GM21737 (cell line): ENCODE measurements around the gene LMNB1.
"Not testable (repeated sequence)": the region's sequence is repeated elsewhere in the genome, so short reads cannot be mapped to it uniquely, and the experiment has no call there.

Experiments
- ATAC-seq: cut with Tn5 transposase; IDR thresholded peaks from one replicate; pipeline ENCODE4 v1.9.1; 2021; ENCODE audit warnings: mild to moderate bottlenecking, moderate library complexity; ENCODE audit not compliant: unreplicated experiment

Gene LMNB1

DNA sequence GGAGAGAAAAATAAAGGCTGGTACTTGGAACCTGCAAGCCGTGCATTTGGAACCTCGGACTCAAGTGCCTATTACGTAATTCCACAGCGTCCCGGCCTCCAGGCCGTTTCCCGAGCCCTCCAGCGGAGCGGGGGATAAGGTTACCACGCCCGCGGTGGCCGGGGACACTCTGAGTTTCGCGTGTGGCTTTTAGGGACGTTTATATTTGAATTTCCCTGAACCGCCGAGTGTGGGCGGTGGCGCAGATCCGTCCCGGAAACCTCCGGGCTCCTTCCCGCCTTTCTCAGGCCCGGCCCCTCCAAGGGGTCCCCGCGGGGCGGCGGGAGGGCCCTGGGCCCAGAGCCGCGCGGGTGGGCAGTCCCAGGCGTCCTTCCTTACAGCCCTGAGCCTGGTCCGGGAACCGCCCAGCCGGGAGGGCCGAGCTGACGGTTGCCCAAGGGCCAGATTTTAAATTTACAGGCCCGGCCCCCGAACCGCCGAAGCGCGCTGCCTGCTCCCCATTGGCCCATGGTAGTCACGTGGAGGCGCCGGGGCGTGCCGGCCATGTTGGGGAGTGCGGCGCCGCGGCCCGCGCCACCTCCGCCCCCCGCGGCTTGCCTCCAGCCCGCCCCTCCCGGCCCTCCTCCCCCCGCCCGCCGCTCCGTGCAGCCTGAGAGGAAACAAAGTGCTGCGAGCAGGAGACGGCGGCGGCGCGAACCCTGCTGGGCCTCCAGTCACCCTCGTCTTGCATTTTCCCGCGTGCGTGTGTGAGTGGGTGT, at the start of gene LMNB1:
Gene LMNB1, plus strand, starts transcription at position 638 of the 758 bp plus-strand sequence. CDS start 373 bp downstream, outside the sequence.
- ATAC-seq: peak; percentile 61

DNA sequence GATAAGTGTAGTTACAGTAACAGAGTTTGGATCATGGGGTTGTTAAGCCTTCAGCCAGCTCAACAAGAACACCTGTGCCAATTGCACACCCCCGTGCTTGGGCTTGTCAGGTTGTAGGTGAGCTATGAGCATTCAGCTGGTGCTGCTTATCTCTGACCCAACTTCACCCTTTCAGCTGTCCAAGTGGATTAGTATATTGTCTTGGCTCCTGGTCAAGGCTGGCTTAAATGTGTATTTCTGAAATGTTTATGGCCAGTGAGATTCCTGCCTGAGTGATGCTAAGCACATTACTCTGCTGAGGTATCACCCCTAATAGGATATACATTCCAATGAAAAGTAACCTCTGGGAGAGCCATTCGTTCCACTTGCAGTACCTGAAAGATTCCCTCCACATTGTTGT, 44.2 kb upstream of the LMNB1 start:
- ATAC-seq: no peak

DNA sequence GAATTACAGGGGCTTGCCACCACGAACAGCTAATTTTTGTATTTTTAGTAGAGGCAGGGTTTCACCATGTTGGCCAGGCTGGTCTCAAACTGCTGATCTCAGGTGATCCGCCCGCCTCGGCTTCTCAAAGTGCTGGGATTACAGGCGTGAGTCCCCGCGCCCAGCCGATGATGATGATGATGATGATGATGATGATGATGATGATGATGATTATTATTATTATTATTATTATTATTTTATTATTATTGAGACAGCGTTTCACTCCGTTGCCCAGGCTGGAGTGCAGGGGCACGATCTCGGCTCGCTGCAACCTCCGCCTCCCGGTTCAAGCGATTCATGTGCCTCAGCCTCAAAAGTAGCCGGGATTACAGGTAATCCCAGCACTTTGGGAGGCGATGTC, 42.4 kb upstream of the LMNB1 start:
- not testable (repeated sequence) for ATAC-seq

- ATAC-seq: no peak
Observed at GRCh38 chr5:126736141-126736540, 40.8 kb upstream of the LMNB1 start.

GRCh38 chr5:126741361-126741760, 35.6 kb upstream of the LMNB1 start:
- no peak for ATAC-seq

GRCh38 chr5:126742425-126742824, 34.5 kb upstream of the LMNB1 start:
- ATAC-seq: no peak

GRCh38 chr5:126744836-126745235, 32.1 kb upstream of the LMNB1 start:
- ATAC-seq: no peak

DNA sequence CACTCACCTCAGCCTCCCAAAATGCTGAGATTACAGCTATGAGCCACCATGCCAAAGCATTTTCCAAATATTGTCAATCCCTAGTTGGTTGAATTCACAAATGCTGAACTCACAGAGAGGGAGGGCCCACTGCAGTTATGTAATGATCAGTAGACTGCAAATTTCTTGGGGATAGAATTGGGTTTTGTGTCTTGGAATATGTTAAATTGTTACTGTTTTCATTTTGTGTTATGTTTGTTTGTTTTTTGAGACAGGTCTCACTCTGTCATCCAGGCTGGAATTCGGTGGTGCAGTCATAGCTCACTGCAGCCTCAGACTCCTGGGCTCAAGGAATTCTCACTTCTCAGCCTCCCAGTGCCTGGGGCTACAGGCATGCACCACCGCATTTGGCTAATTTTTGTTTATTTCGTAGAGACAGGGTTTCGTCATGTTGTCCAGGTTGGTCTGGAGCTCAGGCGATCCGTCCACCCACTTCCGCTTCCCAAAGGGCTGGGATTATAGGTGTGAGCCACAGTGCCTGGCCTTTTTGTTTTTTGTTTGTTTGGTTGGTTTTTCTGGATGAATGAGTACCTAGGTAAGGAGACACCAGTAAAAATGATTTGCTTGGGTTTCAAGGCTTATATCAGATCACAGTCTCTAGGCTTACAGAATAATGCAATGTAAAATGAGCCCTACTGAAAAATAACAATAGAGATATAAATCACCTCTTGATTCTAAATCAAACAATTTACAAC, 31.5 kb upstream of the LMNB1 start:
- ATAC-seq: no peak

DNA sequence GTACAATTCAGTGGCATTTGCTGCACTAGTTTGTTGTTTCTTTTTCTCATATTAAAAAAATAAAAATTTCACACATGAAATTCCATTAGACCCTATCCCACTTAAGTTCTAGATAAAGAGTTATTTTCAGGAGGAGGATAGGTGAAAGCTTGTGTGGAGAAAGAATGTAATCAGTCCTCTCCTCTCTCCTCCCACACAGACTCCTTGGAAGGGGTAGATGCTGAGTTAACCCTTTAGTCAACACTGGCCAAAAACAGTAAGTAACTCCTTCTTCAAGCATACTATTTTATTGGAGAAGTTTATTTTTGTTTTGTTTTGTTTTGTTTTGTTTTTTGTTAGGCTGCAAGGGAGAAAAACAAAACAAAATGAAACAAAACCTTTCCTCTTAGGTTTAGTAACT, 30.6 kb upstream of the LMNB1 start:
- ATAC-seq: no peak

DNA sequence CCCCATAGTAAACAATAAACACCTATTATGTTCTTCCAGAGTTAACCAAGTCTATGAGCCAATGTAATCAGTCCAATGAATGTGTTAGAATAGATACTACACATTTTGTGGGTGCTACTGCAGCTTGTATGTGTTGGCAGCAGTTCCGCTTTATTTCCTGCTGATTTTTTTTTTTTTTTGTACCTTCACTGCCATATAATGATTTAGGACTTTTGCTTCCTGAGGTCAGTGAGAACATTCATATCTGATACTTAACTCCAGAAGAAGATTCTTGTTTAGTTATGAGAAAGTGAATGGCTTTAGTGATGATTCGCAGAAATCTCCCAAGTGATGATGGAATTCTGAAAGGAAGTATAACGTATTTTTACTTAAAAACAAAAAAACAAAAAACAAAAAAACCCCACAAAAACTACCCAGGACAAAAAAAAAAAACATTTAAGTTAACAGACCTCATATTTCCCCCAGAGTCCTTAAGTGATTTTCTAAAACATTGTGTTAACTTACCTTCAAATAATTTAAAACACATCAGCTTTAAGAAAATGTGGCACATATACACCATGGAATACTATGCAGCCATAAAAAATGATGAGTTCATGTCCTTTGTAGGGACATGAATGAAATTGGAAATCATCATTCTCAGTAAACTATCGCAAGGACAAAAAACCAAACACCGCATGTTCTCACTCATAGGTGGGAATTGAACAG, 24.7 kb upstream of the LMNB1 start:
- ATAC-seq: no peak

- ATAC-seq: no peak
Observed at GRCh38 chr5:126753227-126753626, 23.7 kb upstream of the LMNB1 start.

DNA sequence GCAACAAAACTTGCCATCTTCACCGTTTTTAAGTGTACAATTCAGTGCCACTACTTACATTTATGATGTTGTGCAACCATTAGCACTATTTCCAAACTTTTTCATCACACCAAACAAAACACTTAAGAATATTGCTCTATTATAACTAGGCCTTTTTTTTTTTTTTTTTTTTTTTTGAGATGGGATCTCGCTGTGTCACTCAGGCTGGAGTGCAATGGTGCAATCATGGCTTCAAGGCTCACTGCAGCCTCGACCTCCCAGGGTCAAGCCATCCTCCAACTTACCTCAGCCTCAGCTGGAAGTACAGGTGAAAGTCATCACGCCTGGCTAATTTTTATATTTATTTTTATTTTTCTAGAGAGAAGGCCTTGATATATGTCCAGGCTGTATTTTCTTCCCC, 22.3 kb upstream of the LMNB1 start:
- ATAC-seq: no peak

- ATAC-seq: no peak
Observed at GRCh38 chr5:126755593-126755992, 21.3 kb upstream of the LMNB1 start.

DNA sequence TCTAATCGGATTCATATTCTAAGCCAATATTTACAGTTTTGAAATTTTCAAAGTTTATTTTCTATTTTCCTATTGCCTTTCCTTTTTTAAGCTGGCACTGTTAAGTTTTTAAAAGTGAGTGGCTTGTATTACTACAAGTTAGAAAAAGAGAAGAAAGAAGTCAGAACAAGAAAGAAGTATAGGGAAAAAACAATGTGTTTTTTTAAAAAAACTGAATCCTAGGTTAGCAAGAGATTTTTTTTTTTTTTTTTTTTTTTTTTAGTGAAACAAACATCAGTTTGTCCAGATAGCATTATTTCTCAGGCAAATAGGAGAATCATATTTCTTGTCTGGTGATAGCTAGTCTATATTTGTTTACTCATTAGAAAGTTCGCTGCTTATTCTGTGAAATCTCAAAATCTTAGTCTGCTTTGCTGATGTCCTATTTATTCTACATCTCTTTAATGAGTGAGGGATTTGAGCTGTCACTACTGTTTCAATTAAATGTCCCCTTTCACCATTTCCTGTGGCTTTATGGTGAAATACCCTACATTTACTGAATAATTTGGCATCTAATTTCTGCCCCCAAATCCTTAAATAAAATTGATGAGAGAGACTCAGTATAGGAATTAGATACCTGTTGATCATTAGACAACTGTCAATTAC, 19.1 kb upstream of the LMNB1 start:
- ATAC-seq: no peak

- ATAC-seq: no peak
Observed at GRCh38 chr5:126763371-126763770, 13.6 kb upstream of the LMNB1 start.

DNA sequence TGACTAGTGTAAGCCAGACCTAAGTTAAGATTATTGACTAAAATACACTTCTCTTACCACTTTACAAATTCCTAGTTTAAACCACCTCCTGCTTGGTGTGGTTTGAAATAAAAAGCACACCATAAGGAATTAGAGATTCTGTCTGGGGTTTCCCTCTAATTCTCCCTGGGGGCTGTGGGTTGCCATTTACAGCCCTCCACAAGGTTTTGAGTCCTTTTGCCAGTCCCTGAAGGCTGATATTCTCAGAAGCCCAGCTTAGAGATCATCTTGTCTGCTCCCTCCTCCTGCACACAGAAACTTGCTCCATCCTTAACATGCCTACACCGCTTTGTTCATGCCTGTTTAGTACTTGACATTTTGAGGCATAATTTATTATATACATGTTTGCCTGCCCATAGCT, 7.2 kb upstream of the LMNB1 start:
- no peak for ATAC-seq

GRCh38 chr5:126773536-126773935, 3.4 kb upstream of the LMNB1 start:
- not testable (repeated sequence) for ATAC-seq

DNA sequence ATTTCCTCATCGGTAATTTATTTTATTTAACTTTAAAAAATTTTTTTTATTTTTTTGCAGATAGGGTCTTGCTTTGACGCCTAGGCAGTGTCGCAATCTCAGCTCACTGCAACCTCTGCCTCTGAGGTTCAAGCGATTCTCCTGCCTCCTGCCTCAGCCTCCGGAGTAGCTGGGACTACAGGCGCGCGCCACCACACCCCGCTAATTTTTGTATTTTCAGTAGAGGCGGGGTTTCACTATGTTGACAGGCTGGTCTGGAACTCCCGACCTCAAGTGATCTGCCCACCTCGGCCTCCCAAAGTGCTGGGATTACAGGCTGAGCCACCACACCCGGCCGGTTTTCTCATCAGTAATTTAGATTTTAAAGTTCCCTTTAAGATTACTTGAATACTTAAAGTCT, 2.3 kb upstream of the LMNB1 start:
- not testable (repeated sequence) for ATAC-seq

GRCh38 chr5:126777257-126777974, 480 bp downstream of the LMNB1 start:
- ATAC-seq: peak; percentile 15

DNA sequence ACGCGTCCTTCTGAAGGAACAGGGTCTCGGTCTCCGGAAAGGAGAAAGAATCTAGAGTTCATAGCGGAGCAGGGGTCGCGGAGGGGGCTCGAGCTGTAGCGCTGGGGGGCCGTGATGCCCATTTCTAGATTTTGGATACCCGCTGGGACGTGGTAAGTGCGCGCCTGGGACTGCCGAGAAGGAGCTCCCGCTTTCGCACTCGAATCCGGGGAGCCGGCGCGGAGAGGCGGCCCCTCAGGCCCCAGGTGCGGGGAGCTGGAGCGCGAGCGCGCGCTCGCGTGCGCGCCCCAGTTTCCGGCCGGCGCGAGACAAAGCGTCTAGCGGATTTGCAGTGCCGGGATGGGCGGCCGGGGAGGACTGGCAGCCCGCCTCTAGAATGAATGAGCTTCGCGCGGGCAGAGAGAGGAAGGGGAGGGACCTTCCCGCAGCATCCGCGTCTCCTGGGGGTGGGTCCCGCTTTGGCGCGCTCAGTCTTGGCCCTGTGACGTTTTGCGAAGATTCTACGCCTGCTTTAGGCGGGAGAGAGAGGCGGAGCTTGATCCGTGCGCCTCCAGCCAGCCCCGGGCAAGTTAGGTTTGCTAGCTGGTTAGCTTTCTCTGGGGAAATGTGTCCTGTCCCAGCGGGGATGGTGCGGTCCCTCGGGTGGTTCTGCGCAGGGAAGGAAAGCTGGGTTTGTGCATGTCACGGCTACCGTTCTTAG, 1.2 kb downstream of the LMNB1 start:
- peak; percentile 62 for ATAC-seq
